SU-DHL-6 (cell line): ENCODE results near the gene KCNH8.

ENCODE experiments used
- H2AFZ ChIP-seq: fragments of 200-600 bp; sonication (generic); 2 replicates; pipeline ENCODE4 v1.6.1; 2014; ENCODE audit warnings: low read depth, mild to moderate bottlenecking, moderate library complexity, mixed read lengths, antibody characterized with exemption, low read length; ENCODE audit not compliant: severe bottlenecking
- H3F3A ChIP-seq: fragments of 200-600 bp; shearing (Covaris generic); 2 replicates; pipeline ENCODE4 v1.6.0; 2016; ENCODE audit warnings: antibody characterized with exemption, mild to moderate bottlenecking; ENCODE audit not compliant: insufficient read depth
- H3K27ac ChIP-seq: fragments of 200-600 bp; sonication (generic); 2 replicates; pipeline ENCODE4 v1.5.1; 2016; ENCODE audit warnings: low read depth, mild to moderate bottlenecking, low read length, moderate library complexity, mixed read lengths
- H3K27me3 ChIP-seq: fragments of 200-600 bp; sonication (generic), shearing (Covaris generic); 2 replicates; pipeline ENCODE4 v1.6.0; 2014; ENCODE audit warnings: mild to moderate bottlenecking, low read length
- H3K36me3 ChIP-seq: fragments of 200-600 bp; sonication (generic); 2 replicates; pipeline ENCODE4 v1.6.1; 2014; ENCODE audit warnings: mild to moderate bottlenecking, low read length, mixed read lengths
- H3K4me2 ChIP-seq: fragments of 300-600, 200-600 bp; shearing (Covaris generic), sonication (generic); 2 replicates; pipeline ENCODE4 v1.6.0; 2014; ENCODE audit warnings: low read length, low read depth, mild to moderate bottlenecking; ENCODE audit not compliant: poor library complexity, severe bottlenecking
- H3K4me3 ChIP-seq: fragments of 200-600 bp; sonication (generic); 2 replicates; pipeline ENCODE4 v1.5.1; 2014; ENCODE audit warnings: antibody characterized with exemption, low read length, mild to moderate bottlenecking, mixed read lengths; ENCODE audit not compliant: insufficient read depth, poor library complexity, severe bottlenecking
- H3K79me2 ChIP-seq: fragments of 200-600 bp; sonication (generic); 2 replicates; pipeline ENCODE4 v1.6.1; 2014; ENCODE audit warnings: mild to moderate bottlenecking, low read length, moderate library complexity; ENCODE audit not compliant: insufficient read depth
- H3K9ac ChIP-seq: fragments of 200-600 bp; sonication (generic); 2 replicates; pipeline ENCODE4 v1.7.0; 2014; ENCODE audit warnings: mild to moderate bottlenecking, low read length
- H3K9me2 ChIP-seq: fragments of 200-600 bp; sonication (generic); replicated peaks from 2 replicates; pipeline ENCODE4 v1.6.1; 2014; ENCODE audit warnings: low read length; ENCODE audit not compliant: insufficient read depth
- H3K9me3 ChIP-seq: fragments of 200-600 bp; sonication (generic); 2 replicates; pipeline ENCODE4 v1.6.1; 2014; ENCODE audit warnings: low read length, mixed read lengths; ENCODE audit not compliant: insufficient read depth
- H4K20me1 ChIP-seq: fragments of 200-600 bp; sonication (generic); 2 replicates; pipeline ENCODE4 v1.6.1; 2014; ENCODE audit warnings: low read depth, mild to moderate bottlenecking, antibody characterized with exemption, low read length, moderate library complexity, mixed read lengths
- CTCF ChIP-seq: fragments of 200-600 bp; sonication (generic); IDR thresholded peaks from one replicate; pipeline ENCODE4 v1.5.1; 2017; ENCODE audit warnings: antibody characterized with exemption, mild to moderate bottlenecking, low read length, moderate library complexity; ENCODE audit not compliant: insufficient read depth, poor library complexity, severe bottlenecking
- EZH2phosphoT487 ChIP-seq: fragments of 200-600 bp; sonication (generic), shearing (Covaris generic); conservative IDR thresholded peaks from 2 replicates; pipeline ENCODE4 v1.6.1; 2018; ENCODE audit warnings: mild to moderate bottlenecking, antibody characterized with exemption, low read length, moderate library complexity, mixed read lengths

The KCNH8 gene

DNA sequence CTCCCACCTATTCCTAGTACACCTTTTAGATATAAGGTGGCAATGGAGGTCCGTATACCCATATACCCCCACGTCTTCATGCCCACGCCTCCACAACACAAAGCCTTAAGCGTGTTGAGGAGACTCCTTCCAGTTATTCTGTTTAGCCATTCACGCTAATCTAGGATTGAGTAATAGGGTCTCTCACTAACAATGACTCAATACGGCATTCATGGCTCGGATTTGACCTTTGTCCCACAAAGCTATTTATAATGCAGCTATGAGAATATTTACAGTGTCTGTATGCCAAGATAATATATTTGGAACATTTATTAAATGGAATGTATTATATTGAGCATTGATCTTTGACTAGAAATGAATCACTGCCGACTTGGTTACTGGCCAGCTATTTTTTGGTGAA is 215.8 kb downstream of the KCNH8 start:
- Histone ChIP-seq H3K79me2 (peaks cover 4% of the 10 kb centered on the region; the same call in 1 of the 2 replicates), H3K27me3 (no peaks in the 10 kb centered on the region), H3K4me3 (no peak overlapping the region), H3K9me3 (no peaks in the 10 kb centered on the region), H3K27ac (no peak overlapping the region), H3K36me3 (no peaks in the 10 kb centered on the region), H3K9ac (no peak overlapping the region), H3K4me2 (no peak overlapping the region), H4K20me1 (no peaks in the 10 kb centered on the region), H2AFZ (no peak overlapping the region), H3F3A (peaks cover 11% of the 10 kb centered on the region; the same call in 1 of the 2 replicates), H3K9me2 (no peaks in the 10 kb centered on the region)
- TF ChIP-seq EZH2phosphoT487 (no peak), CTCF (no peak)

GRCh38 chr3:19365471-19365870 is 217.2 kb downstream of the KCNH8 start:
- Histone ChIP-seq H3K36me3 (no peaks in the 10 kb centered on the region), H3K4me2 (no peak overlapping the region), H3K9me2 (no peaks in the 10 kb centered on the region), H3K9me3 (no peaks in the 10 kb centered on the region), H3K79me2 (peaks cover 4% of the 10 kb centered on the region; the same call in 1 of the 2 replicates), H3K27ac (no peak overlapping the region), H3K4me3 (no peak overlapping the region), H3K27me3 (no peaks in the 10 kb centered on the region), H3F3A (peaks cover 10% of the 10 kb centered on the region; the same call in 1 of the 2 replicates), H4K20me1 (no peaks in the 10 kb centered on the region), H3K9ac (no peak overlapping the region), H2AFZ (no peak overlapping the region)
- no peak for TF ChIP-seq CTCF

GRCh38 chr3:19384868-19385267 is 236.6 kb downstream of the KCNH8 start:
- 0 out of 2 replicates have a peak, but pooled peaks cover 2% of the 10 kb centered on the region for H4K20me1 ChIP-seq
- no peaks in the 10 kb centered on the region for H3K36me3 ChIP-seq
- no peak overlapping the region for H3K4me3 ChIP-seq
- TF ChIP-seq EZH2phosphoT487 (no peak), CTCF (no peak)
- H3K27ac ChIP-seq, result no peak overlapping the region
- no peaks in the 10 kb centered on the region for H3K27me3 ChIP-seq
- no peak overlapping the region for H2AFZ ChIP-seq
- H3F3A ChIP-seq, result no peaks in the 10 kb centered on the region
- H3K79me2 ChIP-seq, result no peaks in the 10 kb centered on the region
- no peak overlapping the region for H3K9ac ChIP-seq
- peaks cover 4% of the 10 kb centered on the region; the same call in 1 of the 2 replicates for H3K9me3 ChIP-seq
- 0 out of 2 replicates have a peak, but pooled peaks cover 1% of the 10 kb centered on the region for H3K9me2 ChIP-seq
- no peak overlapping the region for H3K4me2 ChIP-seq
